Kidney epithelial cell (primary cell): Measurements from ENCODE around the gene ZNF770. TPM values are rescaled to one million over a fixed set of nuclear protein-coding genes. Genes with fewer than 3 reads are reported as not detected.

Experiments used
- DNase-seq: peaks from one replicate; pipeline ENCODE4 v3.0.0-alpha.2; 2010; ENCODE audit warnings: low read depth
- H3K27me3 ChIP-seq: 2 replicates; pipeline ENCODE4 v1.6.0; 2011; ENCODE audit warnings: low read length; ENCODE audit not compliant: control insufficient read depth, insufficient read depth
- H3K36me3 ChIP-seq: 2 replicates; pipeline ENCODE4 v1.5.1; 2011; ENCODE audit warnings: low read length; ENCODE audit not compliant: control insufficient read depth, insufficient read depth
- H3K4me3 ChIP-seq: 2 replicates; pipeline ENCODE4 v1.5.1; 2011; ENCODE audit warnings: low read depth, mild to moderate bottlenecking, control low read depth, low read length
- CTCF ChIP-seq: IDR thresholded peaks from 2 replicates; pipeline ENCODE4 v1.5.1; 2011; ENCODE audit warnings: mild to moderate bottlenecking, moderate library complexity, low read length, control low read depth, inconsistent platforms; ENCODE audit not compliant: insufficient read depth, poor library complexity, severe bottlenecking
- total RNA-seq: library from RNA; depleted of rRNA; stranded (reverse); fragments of >200 nt; gene quantifications from 2 replicates; pipeline ENCODE4 v1.2.3, GENCODE V29; 2015

Gene ZNF770
- total RNA-seq, 1 donor from 2014 or later = 45.9 TPM

- Histone ChIP-seq H3K36me3 (no peaks in the 10 kb centered on the region), H3K4me3 (peak within 1 kb of the TSS; percentile 97), H3K27me3 (no peaks in the 10 kb centered on the region)
- peak; percentile 92 for DNase-seq
- peak; percentile 83 for TF ChIP-seq CTCF
Observed at GRCh38 chr15:34969340-34970097, 18.6 kb downstream of the ZNF770 start, which contains the start of gene AQR. Gene AQR (minus strand): TSS chr15:34969742. CDS start chr15:34969613, 129 bp downstream.

DNA sequence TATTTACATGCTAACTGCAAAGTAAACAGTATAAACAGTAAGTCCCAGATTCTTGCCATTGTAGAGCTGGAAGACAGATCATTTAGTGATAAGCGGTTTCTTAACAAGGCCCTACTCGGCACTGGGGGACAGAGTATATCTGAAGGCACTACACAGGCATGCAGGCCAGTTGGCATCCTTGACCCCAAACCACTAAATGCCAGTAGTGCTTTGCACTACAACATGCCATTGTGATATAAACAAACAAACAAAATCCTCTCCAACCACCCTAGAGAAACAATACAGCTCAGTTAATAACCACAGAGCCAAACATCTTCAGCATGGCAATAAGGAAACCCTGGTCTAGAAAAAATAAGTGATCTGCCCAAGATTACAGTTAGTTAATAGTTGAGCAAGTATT is 23.8 kb downstream of the ZNF770 start:
- no peaks in the 10 kb centered on the region for H3K27me3 ChIP-seq
- TF ChIP-seq CTCF = no peak

DNA sequence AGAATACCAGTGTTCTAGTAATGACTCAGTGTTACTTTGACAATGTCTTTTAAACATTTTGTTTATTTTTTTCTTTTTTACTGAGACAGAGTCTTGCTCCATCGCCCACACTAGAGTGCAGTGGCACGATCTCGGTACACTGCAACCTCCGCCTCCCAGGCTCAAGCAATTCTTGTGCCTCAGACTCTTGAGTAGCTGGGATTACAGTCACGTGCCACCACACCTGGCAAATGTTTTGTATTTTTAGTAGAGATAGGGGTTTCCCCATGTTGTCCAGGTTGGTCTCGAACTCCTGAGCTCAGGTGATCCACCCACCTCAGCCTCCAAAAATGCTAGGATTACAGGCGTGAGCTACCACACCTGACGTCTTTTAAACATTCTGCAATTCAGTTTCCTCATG is 34.2 kb downstream of the ZNF770 start:
- no peak overlapping the region for H3K4me3 ChIP-seq
- TF ChIP-seq CTCF = no peak
- H3K36me3 ChIP-seq = no peaks in the 10 kb centered on the region
- no peak for DNase-seq
- no peaks in the 10 kb centered on the region for H3K27me3 ChIP-seq

More for the DNA sequence above, 23.8 kb downstream of the ZNF770 start:
- Histone ChIP-seq H3K36me3 (no peaks in the 10 kb centered on the region), H3K4me3 (no peak overlapping the region)
- DNase-seq = no peak

DNA sequence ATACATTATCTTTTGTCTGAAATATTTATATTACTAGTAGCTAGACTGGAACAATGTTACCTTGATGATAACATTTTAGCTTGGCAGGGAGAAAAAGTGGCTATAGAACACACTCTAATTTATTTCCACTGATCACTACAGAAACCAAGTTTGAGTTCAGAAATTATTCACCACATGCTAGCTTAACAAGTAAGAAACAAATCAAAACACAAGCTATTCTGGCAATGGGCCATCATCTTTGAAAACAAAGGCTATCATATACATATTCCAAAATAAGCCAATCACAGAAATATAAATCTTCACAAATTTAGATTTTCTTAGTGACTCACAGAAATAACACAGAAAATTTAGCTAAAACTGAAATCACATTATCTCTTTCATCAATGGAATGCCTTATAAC is 35.6 kb downstream of the ZNF770 start:
- no peak for DNase-seq
- Histone ChIP-seq H3K27me3 (no peaks in the 10 kb centered on the region), H3K36me3 (no peaks in the 10 kb centered on the region), H3K4me3 (no peak overlapping the region)
- TF ChIP-seq CTCF = no peak

DNA sequence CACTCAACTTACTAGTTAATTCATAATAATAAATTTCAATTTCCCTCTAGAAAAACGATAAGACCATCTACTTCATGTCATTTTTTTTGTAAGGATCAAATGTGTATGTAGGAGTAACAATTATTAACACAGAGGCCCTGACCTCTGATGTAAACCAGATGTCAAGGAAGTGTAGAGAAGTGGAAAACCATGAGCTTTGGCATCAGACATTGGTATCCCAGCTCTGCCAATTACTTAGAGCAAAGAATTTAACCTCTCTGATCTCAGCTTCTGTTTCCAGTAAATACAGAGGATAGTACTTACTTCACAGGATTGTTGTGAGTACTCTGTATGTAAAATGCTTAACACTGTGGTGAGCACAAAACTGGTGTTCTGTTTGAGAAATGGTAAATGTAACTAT is 36.1 kb downstream of the ZNF770 start:
- Histone ChIP-seq H3K4me3 (no peak overlapping the region), H3K36me3 (no peaks in the 10 kb centered on the region), H3K27me3 (no peaks in the 10 kb centered on the region)
- no peak for DNase-seq
- TF ChIP-seq CTCF = no peak

GRCh38 chr15:34944936-34945335 is 43.2 kb downstream of the ZNF770 start:
- no peak for DNase-seq

More at GRCh38 chr15:34944936-34945335, 43.2 kb downstream of the ZNF770 start:
- Histone ChIP-seq H3K27me3 (no peaks in the 10 kb centered on the region), H3K36me3 (no peaks in the 10 kb centered on the region), H3K4me3 (no peak overlapping the region)
- no peak for TF ChIP-seq CTCF
